ENCODE measurements around the gene VASN. TPM values are rescaled to one million over a fixed set of nuclear protein-coding genes. Genes with fewer than 3 reads are reported as not detected.

Gene VASN
- total RNA-seq, 6 experiments from 2014 or later, result 92.0 to 131 (median 103) TPM

- Mint-ChIP-seq H3K27ac (peak overlapping the region; percentile 98), H3K27me3 (ENCODE audit: insufficient read depth) (peaks cover 8% of the 10 kb centered on the region), H3K9me3 (no peaks in the 10 kb centered on the region), H3K4me1 (ENCODE audit: low read depth) (peaks cover 65% of the 10 kb centered on the region), H3K36me3 (ENCODE audit: low read depth) (no peaks in the 10 kb centered on the region; the same call in 1 of the 2 replicates), H3K4me3 (peak overlapping the region; percentile 93)
- peak; percentile 98 for DNase-seq
- TF ChIP-seq CTCF (IDR thresholded peaks at IDR 0.05), result no peak
Measured at GRCh38 chr16:4373909-4374742, 2.5 kb downstream of the VASN start.

DNA sequence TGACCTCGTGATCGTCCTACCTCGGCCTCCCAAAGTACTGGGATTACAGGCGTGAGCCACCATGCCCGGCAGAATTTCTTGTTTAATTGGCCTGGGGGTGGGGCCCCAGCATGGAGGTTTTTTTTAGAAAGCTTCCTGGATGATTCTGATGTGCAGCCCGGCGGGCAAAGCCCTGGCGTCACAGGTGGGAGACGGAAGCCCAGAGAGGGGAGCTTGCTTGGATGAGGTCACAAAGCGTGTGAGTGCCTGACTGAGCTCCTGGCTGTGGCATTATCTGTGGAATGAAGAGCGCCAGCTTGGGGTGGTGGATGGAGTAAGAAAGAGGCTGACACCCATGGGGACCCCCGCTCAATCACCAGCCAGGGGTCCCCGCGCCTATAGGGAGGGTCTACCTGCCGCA lies 4.1 kb downstream of the VASN start:
- peaks cover 9% of the 10 kb centered on the region for H3K27me3 Mint-ChIP-seq (ENCODE audit: insufficient read depth)
- no peaks in the 10 kb centered on the region for H3K9me3 Mint-ChIP-seq
- no peak for TF ChIP-seq CTCF (IDR thresholded peaks at IDR 0.05)
- peak overlapping the region; percentile 98 for H3K27ac Mint-ChIP-seq
- H3K4me1 Mint-ChIP-seq (ENCODE audit: low read depth), result peaks cover 56% of the 10 kb centered on the region
- H3K4me3 Mint-ChIP-seq, result peak overlapping the region; percentile 83
- peak; percentile 68 for DNase-seq
- no peaks in the 10 kb centered on the region; the same call in 1 of the 2 replicates for H3K36me3 Mint-ChIP-seq (ENCODE audit: low read depth)

DNA sequence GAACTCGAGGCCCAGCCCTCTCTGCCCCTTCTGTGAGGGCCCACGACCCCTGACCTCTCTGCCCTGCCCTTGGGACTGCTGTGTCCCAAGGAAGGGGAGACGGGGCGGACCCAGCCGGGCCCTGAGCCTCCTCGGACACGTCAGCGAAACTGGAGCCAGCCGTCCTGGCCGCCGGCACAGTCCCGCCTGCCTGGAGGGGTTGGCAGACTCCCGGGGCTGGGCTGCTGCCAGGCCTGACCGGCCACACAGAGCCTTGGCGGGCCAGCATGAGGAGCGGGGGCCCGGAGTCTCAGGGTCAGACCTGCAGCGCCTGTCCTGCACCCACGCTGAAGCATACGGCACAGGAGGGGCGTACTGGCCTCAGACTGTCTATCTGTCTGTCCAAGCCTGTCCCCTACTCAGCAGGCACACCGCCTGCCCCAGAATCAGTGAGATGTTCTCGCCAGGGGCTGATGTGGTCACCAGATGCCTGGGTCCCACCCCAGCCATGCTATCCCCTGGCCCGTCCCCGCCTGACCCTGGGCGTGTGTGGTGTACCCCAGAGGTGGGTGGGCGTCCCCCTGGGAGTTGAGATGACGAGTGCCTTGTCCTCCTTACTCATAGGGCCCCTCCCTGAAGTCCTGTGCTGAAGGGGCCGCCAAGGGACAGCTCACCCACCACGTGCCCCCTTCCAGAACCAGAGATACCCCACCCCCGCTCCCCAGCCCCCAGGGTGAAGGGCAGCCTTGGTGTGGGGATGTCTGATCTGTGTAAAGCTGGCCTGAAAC lies 4.7 kb downstream of the VASN start:
- H3K9me3 Mint-ChIP-seq, result no peaks in the 10 kb centered on the region
- peak; percentile 17; the same call in 1 of the 2 replicates for TF ChIP-seq CTCF (IDR thresholded peaks at IDR 0.05)
- peak overlapping the region; percentile 83 for H3K4me3 Mint-ChIP-seq

GRCh38 chr16:4376893-4377572 lies 5.4 kb downstream of the VASN start:
- Mint-ChIP-seq H3K4me1 (ENCODE audit: low read depth) (peaks cover 49% of the 10 kb centered on the region), H3K36me3 (ENCODE audit: low read depth) (no peaks in the 10 kb centered on the region; the same call in 1 of the 2 replicates), H3K27me3 (ENCODE audit: insufficient read depth) (peaks cover 9% of the 10 kb centered on the region)

More for the DNA sequence above, 4.7 kb downstream of the VASN start:
- Mint-ChIP-seq H3K27me3 (ENCODE audit: insufficient read depth) (peaks cover 9% of the 10 kb centered on the region), H3K36me3 (ENCODE audit: low read depth) (no peaks in the 10 kb centered on the region; the same call in 1 of the 2 replicates), H3K4me1 (ENCODE audit: low read depth) (peaks cover 51% of the 10 kb centered on the region), H3K27ac (peak overlapping the region; percentile 98)
- DNase-seq, result peak; percentile 89

More at GRCh38 chr16:4376893-4377572, 5.4 kb downstream of the VASN start:
- no peaks in the 10 kb centered on the region for H3K9me3 Mint-ChIP-seq
- H3K4me3 Mint-ChIP-seq, result peak overlapping the region; percentile 83
- peak overlapping the region; percentile 98 for H3K27ac Mint-ChIP-seq
- DNase-seq, result no peak
- no peak for TF ChIP-seq CTCF (IDR thresholded peaks at IDR 0.05)
